Ovary (tissue), 3 donors: Measurements from ENCODE around the gene LIAS.

Source experiments
- CTCF ChIP-seq, 3 donors: fragments of 450-650 bp in 2 of 3; fragments of 200-600 bp in 1 of 3; IDR thresholded peaks; one replicate each; pipeline versions ENCODE4 v1.5.1 to v1.8.0; 2016 to 2022; ENCODE audit warnings: antibody characterized with exemption in 3 of 3, mild to moderate bottlenecking in 1 of 3
- POLR2A ChIP-seq: fragments of 450-650 bp; IDR thresholded peaks from one replicate; pipeline ENCODE4 v1.6.1; 2017; ENCODE audit warnings: antibody characterized with exemption, mild to moderate bottlenecking, moderate library complexity
- donor health status: DM: no; HTN: no; CAD: no.

GRCh38 chr4:39410415-39410814 lies 48.4 kb upstream of the LIAS start:
- TF ChIP-seq CTCF (IDR thresholded peaks at IDR 0.05) (no peak), POLR2A (no peak)
